ENCODE measurements around the gene SIRT4. TPM values are rescaled to one million over a fixed set of nuclear protein-coding genes. Genes with fewer than 3 reads are reported as not detected.

Gene SIRT4
- total and polyA plus RNA-seq, 2 of the 4 experiments (the other 2 are of a cell fraction) = 0.87 to 2.0 TPM

DNA sequence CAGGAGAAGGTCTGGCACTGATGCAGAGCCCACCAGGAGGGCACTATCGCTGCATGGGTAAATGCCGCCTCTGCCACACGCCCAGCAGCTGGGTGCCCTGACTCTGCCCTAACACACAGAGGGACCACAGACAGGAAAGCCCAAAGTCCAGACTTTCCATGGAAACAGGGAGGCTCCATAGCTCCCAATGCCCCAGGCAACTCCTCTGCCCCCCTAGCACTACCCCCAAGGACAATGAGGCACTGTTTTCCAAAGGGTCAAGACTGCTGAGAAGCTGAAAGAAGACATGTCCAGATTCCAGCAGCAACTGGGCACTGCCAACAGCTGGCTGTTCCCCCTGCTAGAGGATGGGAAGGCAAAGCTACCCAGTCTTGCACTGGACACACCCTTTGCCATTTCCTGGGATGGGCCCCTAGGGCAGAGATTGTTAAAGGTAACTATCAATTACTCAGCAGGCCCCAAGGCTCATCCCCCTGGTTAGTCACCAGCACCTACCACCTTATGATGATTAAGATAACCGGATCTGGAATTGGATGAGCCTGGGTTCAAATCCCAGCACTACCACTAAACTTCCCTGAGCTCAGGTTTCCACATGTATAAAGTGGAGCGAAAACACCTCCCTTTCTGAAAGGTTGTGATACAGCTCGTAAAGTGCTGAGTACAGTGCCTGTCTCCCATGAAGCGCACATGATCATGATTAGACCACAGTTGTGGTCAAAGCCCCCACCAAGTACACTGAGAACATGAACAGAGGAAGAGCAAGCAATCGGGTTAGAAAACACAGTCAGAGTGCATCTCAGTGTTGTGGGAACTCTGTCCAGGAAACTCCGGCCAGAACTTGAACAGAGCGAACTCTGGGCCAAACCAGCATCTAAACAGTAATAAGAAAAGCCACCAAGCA is 39.9 kb upstream of the SIRT4 start:
- Histone ChIP-seq H3K27ac (ENCODE audit: insufficient read depth, low read length) (peak overlapping the region; percentile 30), H3K4ac (ENCODE audit: low read depth, low read length) (peak overlapping the region; percentile 97), H4K20me1 (ENCODE audit: insufficient read depth, low read length) (peaks cover 73% of the 10 kb centered on the region), H3K36me3 (ENCODE audit: control insufficient read depth, insufficient read depth, low read length) (peaks cover 4% of the 10 kb centered on the region; the same call in 1 of the 2 replicates), H2BK5ac (ENCODE audit: low read depth, low read length, poor library complexity, severe bottlenecking) (peak overlapping the region; percentile 92), H3K9me3 (ENCODE audit: control insufficient read depth, insufficient read depth, low read length) (no peaks in the 10 kb centered on the region), H3K23ac (ENCODE audit: low read depth, low read length) (peak overlapping the region; percentile 83), H3K4me1 (ENCODE audit: control insufficient read depth, insufficient read depth, low read length) (peaks cover 36% of the 10 kb centered on the region), H3K9ac (ENCODE audit: low read depth, low read length) (peak overlapping the region; percentile 96), H4K91ac (ENCODE audit: insufficient read depth, low read depth, low read length) (peak overlapping the region; percentile 86), H2BK15ac (ENCODE audit: low read depth, low read length) (peak overlapping the region; percentile 69; the same call in 1 of the 3 replicates), H3K4me2 (ENCODE audit: low read depth, low read length) (peak overlapping the region; percentile 97), H2BK20ac (ENCODE audit: low read depth, low read length) (no peak overlapping the region), H2AK5ac (ENCODE audit: low read depth, low read length) (peak overlapping the region; percentile 74), H3K4me3 (ENCODE audit: insufficient read depth, low read depth, low read length) (no peak overlapping the region), H2AK9ac (replicated peaks; ENCODE audit: low read depth, low read length, poor library complexity) (peak overlapping the region; percentile 89), H3K56ac (ENCODE audit: extremely low read depth, insufficient read depth, low read length) (peak overlapping the region; percentile 67; the same call in 1 of the 2 replicates), H3K14ac (replicated peaks; ENCODE audit: low read depth, low read length) (peak overlapping the region; percentile 70), H3K27me3 (ENCODE audit: control insufficient read depth, insufficient read depth, low read length) (no peaks in the 10 kb centered on the region), H4K8ac (ENCODE audit: low read depth in 2 of 2, low read length in 2 of 2) (peak overlapping the region; percentile 22 to 68; a peak in 1 of 4 replicates), H3K79me1 (ENCODE audit: low read depth in 1 of 2, low read length in 2 of 2) (peaks cover 2 to 54% of the 10 kb centered on the region in 2 experiments; a peak in 2 of 4 replicates), H3K18ac (ENCODE audit: low read depth, low read length) (peak overlapping the region; percentile 17; the same call in 1 of the 2 replicates), H2AFZ (replicated peaks; ENCODE audit: low read length, poor library complexity) (no peak overlapping the region), H4K5ac (ENCODE audit: low read depth, low read length) (no peak overlapping the region), H2BK120ac (ENCODE audit: low read depth, low read length) (peak overlapping the region; percentile 47; the same call in 1 of the 2 replicates), H3K9me1 (ENCODE audit: insufficient read depth, low read length) (peaks cover 42% of the 10 kb centered on the region)
- no peak for TF ChIP-seq MAFK (IDR thresholded peaks at IDR 0.05; ENCODE audit: low read depth, low read length)
- TF ChIP-seq, protein P1, sequence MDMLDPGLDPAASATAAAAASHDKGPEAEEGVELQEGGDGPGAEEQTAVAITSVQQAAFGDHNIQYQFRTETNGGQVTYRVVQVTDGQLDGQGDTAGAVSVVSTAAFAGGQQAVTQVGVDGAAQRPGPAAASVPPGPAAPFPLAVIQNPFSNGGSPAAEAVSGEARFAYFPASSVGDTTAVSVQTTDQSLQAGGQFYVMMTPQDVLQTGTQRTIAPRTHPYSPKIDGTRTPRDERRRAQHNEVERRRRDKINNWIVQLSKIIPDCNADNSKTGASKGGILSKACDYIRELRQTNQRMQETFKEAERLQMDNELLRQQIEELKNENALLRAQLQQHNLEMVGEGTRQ (IDR thresholded peaks at IDR 0.05; ENCODE audit: low read depth, low read length) = no peak
- no peak for TF ChIP-seq RAD21 (IDR thresholded peaks at IDR 0.05; ENCODE audit: low read length)
- no peak for TF ChIP-seq MAZ (IDR thresholded peaks at IDR 0.05; ENCODE audit: borderline replicate concordance, low read depth, low read length)
- TF ChIP-seq SMC3 (IDR thresholded peaks at IDR 0.05; ENCODE audit: low read depth, low read length) = no peak
- no peak for TF ChIP-seq NFE2L2 (IDR thresholded peaks at IDR 0.05; ENCODE audit: low read depth, low read length)
- TF ChIP-seq, protein P2, sequence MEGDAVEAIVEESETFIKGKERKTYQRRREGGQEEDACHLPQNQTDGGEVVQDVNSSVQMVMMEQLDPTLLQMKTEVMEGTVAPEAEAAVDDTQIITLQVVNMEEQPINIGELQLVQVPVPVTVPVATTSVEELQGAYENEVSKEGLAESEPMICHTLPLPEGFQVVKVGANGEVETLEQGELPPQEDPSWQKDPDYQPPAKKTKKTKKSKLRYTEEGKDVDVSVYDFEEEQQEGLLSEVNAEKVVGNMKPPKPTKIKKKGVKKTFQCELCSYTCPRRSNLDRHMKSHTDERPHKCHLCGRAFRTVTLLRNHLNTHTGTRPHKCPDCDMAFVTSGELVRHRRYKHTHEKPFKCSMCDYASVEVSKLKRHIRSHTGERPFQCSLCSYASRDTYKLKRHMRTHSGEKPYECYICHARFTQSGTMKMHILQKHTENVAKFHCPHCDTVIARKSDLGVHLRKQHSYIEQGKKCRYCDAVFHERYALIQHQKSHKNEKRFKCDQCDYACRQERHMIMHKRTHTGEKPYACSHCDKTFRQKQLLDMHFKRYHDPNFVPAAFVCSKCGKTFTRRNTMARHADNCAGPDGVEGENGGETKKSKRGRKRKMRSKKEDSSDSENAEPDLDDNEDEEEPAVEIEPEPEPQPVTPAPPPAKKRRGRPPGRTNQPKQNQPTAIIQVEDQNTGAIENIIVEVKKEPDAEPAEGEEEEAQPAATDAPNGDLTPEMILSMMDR (conservative IDR thresholded peaks at IDR 0.05; ENCODE audit: low read depth, low read length) = no peak
- TF ChIP-seq CHD1 (IDR thresholded peaks at IDR 0.05; ENCODE audit: low read depth, low read length) = no peak
- dilution Hi-C loops (cut with HindIII; ENCODE audit: low sequenced_read_pairs, unreplicated experiment) = no loop called here
- ATAC-seq (ENCODE audit: low read depth) = no peak
- ChIA-PET POLR2A (ENCODE audit: unreplicated experiment) (interaction anchor here (0.7 to 6.5 kb wide), 5 partner anchors 19 to 139 kb away, joined by 4 to 39 read pairs (median 5); partner anchors contain the start of genes RNU4-2 and RPLP0), CTCF (interaction anchor here (0.6 to 7.2 kb wide), 6 partner anchors 22 to 181 kb away, joined by 3 to 116 read pairs (median 8); no protein-coding TSS in a partner anchor)
- in situ Hi-C loops (cut with MboI; ENCODE audit: low sequenced_read_pairs) = loop anchor here (5.0 kb wide), 1 partner anchor 35 kb away; no protein-coding TSS in a partner anchor
- no CpG with 5 or more reads among the region's 10 CpGs for WGBS, 2 experiments (ENCODE audit: extremely low coverage in 2 of 2, insufficient read length in 1 of 2)
- intact Hi-C loops (cut with micrococcal nuclease) = no loop called here
- no peak for DNase-seq
- no TSS peak for BruUV-seq (replicated peaks)
